Right lobe of liver (tissue), 4 donors: ENCODE data around the gene ADGRB3.

Experiments used
- CTCF ChIP-seq, 4 donors: fragments of 200-600 bp in 3 of 4; fragments of 450-650 bp in 1 of 4; IDR thresholded peaks; one replicate each; pipeline versions ENCODE4 v1.5.1 to v1.8.0; 2016 to 2022; ENCODE audit warnings: antibody characterized with exemption in 4 of 4, mild to moderate bottlenecking in 2 of 4
- POLR2A ChIP-seq: fragments of 450-650 bp; IDR thresholded peaks from one replicate; pipeline ENCODE4 v1.6.1; 2017; ENCODE audit warnings: antibody characterized with exemption, mild to moderate bottlenecking
- donor health status: DM: no; HTN: no; CAD: no.
- donor health status: DM: no; HTN: no; CAD: no.
- donor health status: DM: no; HTN: yes; CAD: no.

GRCh38 chr6:69072796-69073195, 437.7 kb downstream of the ADGRB3 start:
- no peak for TF ChIP-seq POLR2A
- no peak for TF ChIP-seq CTCF (IDR thresholded peaks at IDR 0.05)
